HepG2 (cell line): ENCODE measurements around the gene RELL1. TPM values are rescaled to one million over a fixed set of nuclear protein-coding genes. Genes with fewer than 3 reads are reported as not detected.

ENCODE experiments used
- ARID5B ChIP-seq: IDR thresholded peaks from 2 replicates; pipeline ENCODE4 v1.4.0; 2020; ENCODE audit warnings: mild to moderate bottlenecking, missing genetic modification reagents
- CREBL2 ChIP-seq: sonication (generic); formaldehyde crosslinking; IDR thresholded peaks from 2 replicates; pipeline ENCODE4 v1.8.1; 2023; ENCODE audit warnings: missing genetic modification reagents, mild to moderate bottlenecking, borderline replicate concordance
- GZF1 ChIP-seq: sonication (generic); formaldehyde crosslinking; IDR thresholded peaks from 2 replicates; pipeline ENCODE4 v1.5.1; 2020; ENCODE audit warnings: mild to moderate bottlenecking, missing genetic modification reagents
- IRX3 ChIP-seq: sonication (generic); formaldehyde crosslinking; IDR thresholded peaks from 2 replicates; pipeline ENCODE4 v1.8.1; 2023; ENCODE audit warnings: mild to moderate bottlenecking, low read depth, missing genetic modification reagents, borderline replicate concordance
- KLF11 ChIP-seq: IDR thresholded peaks from 2 replicates; pipeline ENCODE4 v1.6.1; 2016; ENCODE audit warnings: missing compliant biosample characterization
- MYC ChIP-seq: sonication (generic); formaldehyde crosslinking; IDR thresholded peaks from 2 replicates; pipeline ENCODE4 v1.9.0; 2021; ENCODE audit warnings: missing genetic modification reagents, borderline replicate concordance
- MZF1 ChIP-seq: sonication (generic); formaldehyde crosslinking; IDR thresholded peaks from 2 replicates; pipeline ENCODE4 v1.8.1; 2023; ENCODE audit warnings: mild to moderate bottlenecking, missing genetic modification reagents, borderline replicate concordance
- NFYB ChIP-seq: sonication (generic); formaldehyde crosslinking; IDR thresholded peaks from 2 replicates; pipeline ENCODE4 v1.4.0; 2020; ENCODE audit warnings: missing genetic modification reagents
- NR2F2 ChIP-seq: IDR thresholded peaks from 2 replicates; pipeline ENCODE4 v1.6.1; 2012; ENCODE audit warnings: low read depth, inconsistent platforms, borderline replicate concordance
- RERE ChIP-seq: IDR thresholded peaks from 2 replicates; pipeline ENCODE4 v1.6.1; 2016; ENCODE audit warnings: low read depth, missing genetic modification reagents, missing compliant biosample characterization
- RNF219 ChIP-seq: sonication (generic); formaldehyde crosslinking; IDR thresholded peaks from 2 replicates; pipeline ENCODE4 v1.5.0; 2020; ENCODE audit warnings: mild to moderate bottlenecking, missing genetic modification reagents
- ZFP36L2 ChIP-seq: sonication (generic); formaldehyde crosslinking; IDR thresholded peaks from 2 replicates; pipeline ENCODE4 v1.4.0; 2020; ENCODE audit warnings: missing genetic modification reagents
- ZNF101 ChIP-seq: sonication (generic); formaldehyde crosslinking; IDR thresholded peaks from 2 replicates; pipeline ENCODE4 v1.4.0; 2020; ENCODE audit warnings: mild to moderate bottlenecking, low read depth, missing genetic modification reagents, borderline replicate concordance
- ZNF121 ChIP-seq: sonication (generic); formaldehyde crosslinking; IDR thresholded peaks from 2 replicates; pipeline ENCODE4 v1.5.0; 2020; ENCODE audit warnings: mild to moderate bottlenecking, missing genetic modification reagents
- ZNF260 ChIP-seq: sonication (generic); formaldehyde crosslinking; IDR thresholded peaks from 2 replicates; pipeline ENCODE4 v1.4.0; 2020; ENCODE audit warnings: missing genetic modification reagents, low read depth, mild to moderate bottlenecking, borderline replicate concordance
- ZNF598 ChIP-seq: sonication (generic); formaldehyde crosslinking; IDR thresholded peaks from 2 replicates; pipeline ENCODE4 v1.5.1; 2020; ENCODE audit warnings: mild to moderate bottlenecking, missing genetic modification reagents, borderline replicate concordance
- polyA plus RNA-seq, 8 experiments: library from polyadenylated mRNA; depleted of rRNA in 3 of 8; stranded (reverse) in 7 of 8; unstranded in 1 of 8; fragments of >200 nt; fragmentation: Illumina TruSeq in 4 of 8; extraction: Trizol in 4 of 8; gene quantifications; 2 replicates each; pipeline versions ENCODE4 v1.2.1 to v1.2.3, GENCODE V29; 2011 to 2016; ENCODE audit warnings: low read depth in 4 of 8, missing spikeins in 1 of 8, mixed read lengths in 1 of 8; ENCODE audit not compliant: insufficient read depth in 1 of 8
- total RNA-seq, 5 experiments: library from RNA; depleted of rRNA; stranded (reverse); fragments of >200 nt; fragmentation: Illumina TruSeq; extraction: Trizol; gene quantifications; 2 replicates each; pipeline ENCODE4 v1.2.3, GENCODE V29; 2016; ENCODE audit warnings: low read depth in 1 of 5

Gene RELL1
- total and polyA plus RNA-seq, 2 of the 13 experiments (the other 11 are each of a cell fraction or from before 2014, with no cell fraction given), result 8.4 to 58.4 TPM

GRCh38 chr4:37603070-37603468 lies 83.1 kb downstream of the RELL1 start (continued):
- TF ChIP-seq MZF1 (CRISPR knock-in tag), result no peak
- no peak for TF ChIP-seq ZNF101 (CRISPR knock-in tag)
- TF ChIP-seq KLF11 (CRISPR knock-in tag), result no peak
- no peak for TF ChIP-seq RNF219 (CRISPR knock-in tag)
- TF ChIP-seq CREBL2 (CRISPR knock-in tag), result no peak
- peak; percentile 41; the same call in 1 of the 2 replicates for TF ChIP-seq ARID5B (CRISPR knock-in tag)
- TF ChIP-seq ZNF598, result 0 out of 2 replicates have a peak, but pooled peaks have one; percentile 35
- no peak for TF ChIP-seq GZF1 (CRISPR knock-in tag)
- peak; percentile 39; the same call in 1 of the 2 replicates for TF ChIP-seq MYC (CRISPR knock-in tag)
- TF ChIP-seq IRX3 (CRISPR knock-in tag), result no peak
- no peak for TF ChIP-seq ZNF260 (CRISPR knock-in tag)
- no peak for TF ChIP-seq ZNF121
- TF ChIP-seq RERE, result no peak
- TF ChIP-seq NFYB, result no peak
- no peak for TF ChIP-seq NR2F2
- no peak for TF ChIP-seq ZFP36L2 (CRISPR knock-in tag)
